ENCODE data around the gene PLAC1.

PLAC1 gene

GRCh38 chrX:134537179-134537955 is 120.9 kb downstream of the PLAC1 start:
- DNase-seq, result no peak

DNA sequence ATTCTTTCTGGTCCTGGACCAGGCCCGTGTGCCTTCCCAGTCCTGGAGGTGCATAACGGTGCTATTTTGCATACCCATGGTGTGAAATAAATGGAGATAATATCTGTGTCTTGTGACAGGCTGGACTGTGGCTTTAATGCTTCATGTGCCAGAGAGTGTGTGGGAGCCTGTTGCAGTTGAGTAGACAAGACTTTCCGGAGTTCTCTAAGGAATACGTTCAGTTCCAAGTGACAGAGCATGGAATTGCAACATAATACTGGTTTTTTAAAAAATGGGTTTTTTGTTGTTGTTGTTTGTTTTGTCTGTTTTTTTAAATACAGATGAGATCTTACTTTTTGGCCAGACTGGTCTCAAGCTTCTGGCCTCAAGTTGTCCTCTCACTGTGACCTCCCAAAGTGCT is 124.3 kb downstream of the PLAC1 start:
- DNase-seq, result no peak

- no peak for DNase-seq
Measured at GRCh38 chrX:134533352-134533751, 124.9 kb downstream of the PLAC1 start.

DNA sequence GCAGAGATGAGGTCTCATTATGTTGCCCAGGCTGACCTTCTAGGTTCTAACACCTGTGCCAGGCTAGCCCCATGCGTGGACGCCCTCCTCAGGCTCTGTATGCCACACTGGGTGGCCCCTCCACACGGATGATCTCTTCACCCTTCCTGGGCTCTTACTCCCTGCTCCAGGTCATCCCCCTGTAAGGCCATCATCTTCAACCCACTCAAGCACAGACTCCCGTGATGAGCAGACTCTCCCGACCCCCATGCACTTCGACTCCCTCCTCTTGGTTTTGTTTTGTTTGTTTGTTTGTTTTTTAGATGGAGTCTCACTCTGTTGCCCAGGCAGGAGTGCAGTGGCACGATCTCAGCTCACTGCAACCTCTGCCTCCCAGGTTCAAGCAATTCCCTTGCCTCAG is 127.4 kb downstream of the PLAC1 start:
- DNase-seq, result no peak

- no peak for DNase-seq
Measured at GRCh38 chrX:134529481-134529880, 128.8 kb downstream of the PLAC1 start.

GRCh38 chrX:134528960-134529359 is 129.3 kb downstream of the PLAC1 start:
- no peak for DNase-seq

DNA sequence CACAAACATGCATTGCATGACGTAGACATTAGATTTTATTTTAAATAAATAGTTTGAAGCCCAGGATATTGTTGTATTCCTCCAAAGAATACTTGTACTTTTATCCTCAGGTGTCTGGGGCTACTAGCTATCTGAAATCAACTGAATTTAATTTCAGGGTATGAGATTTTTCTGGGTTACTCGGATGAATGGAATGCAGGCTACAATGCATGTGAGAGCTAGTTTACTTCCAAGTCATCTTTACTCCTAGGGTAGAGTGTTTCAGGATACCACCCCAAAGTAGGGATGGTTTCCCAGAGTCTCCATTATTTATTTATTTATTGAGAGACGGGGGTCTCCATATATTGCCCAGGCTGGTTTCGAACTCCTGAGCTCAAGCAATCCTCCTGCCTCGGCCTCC is 131.9 kb downstream of the PLAC1 start:
- no peak for DNase-seq

- no peak for DNase-seq
Measured at GRCh38 chrX:134525086-134525792, 133.0 kb downstream of the PLAC1 start.

GRCh38 chrX:134524181-134524580 is 134.1 kb downstream of the PLAC1 start:
- DNase-seq, result no peak

DNA sequence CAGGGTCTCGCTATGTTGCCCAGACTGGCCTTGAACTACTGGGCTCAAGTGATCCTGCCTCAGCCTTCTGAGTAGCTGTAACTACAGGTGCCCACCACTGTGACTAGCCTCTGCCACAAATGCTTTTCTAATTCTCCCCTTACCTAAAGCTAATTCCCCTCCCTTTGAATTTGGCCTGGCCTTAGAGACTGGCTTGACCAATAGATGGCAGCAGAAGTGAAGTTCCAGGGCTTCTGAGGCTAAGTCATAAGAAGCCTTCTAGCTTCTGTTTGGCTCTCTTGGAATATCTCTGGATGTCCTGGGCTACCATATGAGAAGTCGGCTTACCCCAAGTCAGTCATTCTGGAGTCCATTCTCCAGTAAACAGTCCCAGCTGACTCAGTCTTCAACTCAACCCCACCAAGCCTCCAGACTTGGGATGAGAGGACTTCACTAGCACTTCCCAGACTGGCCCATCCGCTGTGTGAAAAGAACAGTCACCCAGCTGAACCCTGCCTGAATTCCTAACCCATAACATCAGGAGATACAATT is 137.3 kb downstream of the PLAC1 start:
- no peak for DNase-seq
